A673 (cell line): ENCODE measurements around the gene DDX39A. TPM values are rescaled to one million over a fixed set of nuclear protein-coding genes. Genes with fewer than 3 reads are reported as not detected.

ENCODE experiments used
- BruUV-seq: library from RNA; stranded (reverse); fragments of 400-500 nt; replicated peaks from 2 replicates; lab custom pipeline; 2021; lab: Mats Ljungman, UMichigan
- CTCF ChIA-PET: fragments of 300-600 bp; sonication (Branson Sonifier 250); formaldehyde crosslinking; loops from one replicate; lab custom pipeline; 2022; ENCODE audit warnings: antibody characterized with exemption; lab: Charles Lee
- POLR2A ChIA-PET: fragments of 300-600 bp; sonication (Branson Sonifier 250); formaldehyde crosslinking; loops from one replicate; lab custom pipeline; 2022; ENCODE audit warnings: antibody characterized with exemption; ENCODE audit not compliant: low non-redundant PET; lab: Charles Lee
- DNase-seq: peaks from one replicate; pipeline ENCODE4 v3.0.0-alpha.2; 2015; ENCODE audit warnings: low spot score
- H3K27ac ChIP-seq: fragments of 200-600 bp; sonication (generic); 2 replicates; pipeline ENCODE4 v1.5.1; 2016; ENCODE audit warnings: mixed run types, low read depth, mild to moderate bottlenecking, mixed read lengths, antibody characterized with exemption, low read length; ENCODE audit not compliant: poor library complexity, severe bottlenecking
- H3K27me3 ChIP-seq: fragments of 200-600 bp; sonication (generic); replicated peaks from 2 replicates; pipeline ENCODE4 v1.6.1; 2017; ENCODE audit warnings: mixed run types, low read depth, mild to moderate bottlenecking, mixed read lengths, antibody characterized with exemption, low read length; ENCODE audit not compliant: insufficient read depth, poor library complexity
- H3K36me3 ChIP-seq: fragments of 200-600 bp; sonication (generic); 2 replicates; pipeline ENCODE4 v1.6.1; 2016; ENCODE audit warnings: mixed run types, mild to moderate bottlenecking, mixed read lengths, antibody characterized with exemption, low read length; ENCODE audit not compliant: insufficient read depth, poor library complexity, severe bottlenecking
- H3K4me1 ChIP-seq: fragments of 200-600 bp; sonication (generic); 2 replicates; pipeline ENCODE4 v1.6.1; 2017; ENCODE audit warnings: mixed run types, mild to moderate bottlenecking, mixed read lengths, antibody characterized with exemption, low read length; ENCODE audit not compliant: insufficient read depth, poor library complexity, severe bottlenecking
- H3K4me3 ChIP-seq: fragments of 200-600 bp; sonication (generic); 2 replicates; pipeline ENCODE4 v1.5.1; 2016; ENCODE audit warnings: low read depth, mixed run types, mild to moderate bottlenecking, mixed read lengths, low read length; ENCODE audit not compliant: poor library complexity, severe bottlenecking
- H3K9me3 ChIP-seq: fragments of 200-600 bp; sonication (generic); 2 replicates; pipeline ENCODE4 v1.6.1; 2016; ENCODE audit warnings: mixed run types, low read depth, mild to moderate bottlenecking, mixed read lengths, antibody characterized with exemption, low read length; ENCODE audit not compliant: poor library complexity, severe bottlenecking
- EZH2 ChIP-seq: fragments of 200-600 bp; sonication (generic); IDR thresholded peaks from 2 replicates; pipeline ENCODE4 v1.6.1; 2017; ENCODE audit warnings: borderline replicate concordance, low read depth, mild to moderate bottlenecking, mixed read lengths, antibody characterized with exemption, low read length; ENCODE audit not compliant: poor library complexity, severe bottlenecking
- intact Hi-C: fragments of 100-400 bp; cut with micrococcal nuclease; formaldehyde crosslinking; loops from one replicate; pipeline ENCODE4 v1.10.0; 2022; ENCODE audit not compliant: unreplicated experiment
- total RNA-seq: library from RNA; stranded (reverse); gene quantifications from 2 replicates; pipeline ENCODE4 v1.2.3, GENCODE V29; 2021
- TF ChIP-seq, protein P1 (sequence below): fragments of 300-800, 200-600 bp; sonication (generic); conservative IDR thresholded peaks from 2 replicates; pipeline ENCODE4 v1.5.1; 2017; ENCODE audit warnings: low read depth, mild to moderate bottlenecking, antibody characterized with exemption, low read length, moderate library complexity, mixed read lengths

DDX39A gene
- total RNA-seq, 1 experiment from 2014 or later: 223 TPM

DNA sequence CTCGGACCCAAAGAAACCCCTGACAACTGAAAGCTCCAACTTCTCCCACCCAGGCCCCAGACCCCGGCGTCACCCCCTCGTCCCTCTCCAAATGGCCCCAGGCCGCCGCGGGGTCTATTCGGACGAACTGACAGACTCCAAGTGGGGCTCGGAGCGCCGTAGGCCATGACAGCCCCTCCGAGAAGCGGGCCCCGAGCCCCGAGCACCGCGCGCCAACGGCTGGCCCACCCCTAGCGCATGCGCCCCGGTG, 360 bp downstream of the DDX39A start:
- intact Hi-C loops: no loop called here

DNA sequence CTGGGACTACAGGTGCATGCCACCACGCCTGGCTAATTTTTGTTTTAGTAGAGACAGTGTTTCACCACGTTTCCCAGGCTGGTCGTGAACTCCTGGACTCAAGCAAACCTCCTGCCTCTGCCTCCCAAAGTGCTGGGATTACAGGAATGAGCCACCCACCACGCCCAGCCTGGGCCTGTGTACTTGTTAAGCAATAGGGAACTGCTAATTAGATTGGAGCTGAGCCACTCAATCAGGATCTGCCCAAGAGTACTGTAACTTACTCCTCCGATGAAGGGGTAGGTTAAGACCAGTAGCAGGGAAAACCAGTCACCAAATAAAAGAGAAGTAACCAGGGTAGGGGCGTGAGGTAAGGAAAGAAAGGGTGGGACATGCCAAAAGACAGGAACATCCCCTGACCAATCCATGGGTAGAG, 2.3 kb downstream of the DDX39A start:
- H3K36me3 ChIP-seq: peaks cover 32% of the 10 kb centered on the region
- BruUV-seq: no TSS peak
- H3K4me1 ChIP-seq: peaks cover 35% of the 10 kb centered on the region
- peak overlapping the region; percentile 93 for H3K4me3 ChIP-seq
- TF ChIP-seq, protein P1, sequence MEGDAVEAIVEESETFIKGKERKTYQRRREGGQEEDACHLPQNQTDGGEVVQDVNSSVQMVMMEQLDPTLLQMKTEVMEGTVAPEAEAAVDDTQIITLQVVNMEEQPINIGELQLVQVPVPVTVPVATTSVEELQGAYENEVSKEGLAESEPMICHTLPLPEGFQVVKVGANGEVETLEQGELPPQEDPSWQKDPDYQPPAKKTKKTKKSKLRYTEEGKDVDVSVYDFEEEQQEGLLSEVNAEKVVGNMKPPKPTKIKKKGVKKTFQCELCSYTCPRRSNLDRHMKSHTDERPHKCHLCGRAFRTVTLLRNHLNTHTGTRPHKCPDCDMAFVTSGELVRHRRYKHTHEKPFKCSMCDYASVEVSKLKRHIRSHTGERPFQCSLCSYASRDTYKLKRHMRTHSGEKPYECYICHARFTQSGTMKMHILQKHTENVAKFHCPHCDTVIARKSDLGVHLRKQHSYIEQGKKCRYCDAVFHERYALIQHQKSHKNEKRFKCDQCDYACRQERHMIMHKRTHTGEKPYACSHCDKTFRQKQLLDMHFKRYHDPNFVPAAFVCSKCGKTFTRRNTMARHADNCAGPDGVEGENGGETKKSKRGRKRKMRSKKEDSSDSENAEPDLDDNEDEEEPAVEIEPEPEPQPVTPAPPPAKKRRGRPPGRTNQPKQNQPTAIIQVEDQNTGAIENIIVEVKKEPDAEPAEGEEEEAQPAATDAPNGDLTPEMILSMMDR: no peak
- no peak for TF ChIP-seq EZH2
- ChIA-PET CTCF (no interaction called here), POLR2A (interaction anchor here (0.5 kb wide), 1 partner anchor 14 kb away, joined by 3 read pairs; no protein-coding TSS in a partner anchor)
- H3K27ac ChIP-seq: peak overlapping the region; percentile 34
- no peaks in the 10 kb centered on the region for H3K27me3 ChIP-seq
- peak; percentile 48 for DNase-seq
- intact Hi-C loops: no loop called here
- H3K9me3 ChIP-seq: no peaks in the 10 kb centered on the region

More for the DNA sequence above, 360 bp downstream of the DDX39A start:
- DNase-seq: peak; percentile 87
- POLR2A ChIA-PET: no interaction called here
- Histone ChIP-seq H3K9me3 (no peaks in the 10 kb centered on the region), H3K27ac (peak overlapping the region; percentile 86), H3K36me3 (peaks cover 13% of the 10 kb centered on the region), H3K4me3 (peak overlapping the region; percentile 93), H3K4me1 (peaks cover 30% of the 10 kb centered on the region), H3K27me3 (no peaks in the 10 kb centered on the region)
- TF ChIP-seq, protein P1: no peak
- no peak for TF ChIP-seq EZH2
- BruUV-seq: TSS peak; percentile 46
- CTCF ChIA-PET: no interaction called here

DNA sequence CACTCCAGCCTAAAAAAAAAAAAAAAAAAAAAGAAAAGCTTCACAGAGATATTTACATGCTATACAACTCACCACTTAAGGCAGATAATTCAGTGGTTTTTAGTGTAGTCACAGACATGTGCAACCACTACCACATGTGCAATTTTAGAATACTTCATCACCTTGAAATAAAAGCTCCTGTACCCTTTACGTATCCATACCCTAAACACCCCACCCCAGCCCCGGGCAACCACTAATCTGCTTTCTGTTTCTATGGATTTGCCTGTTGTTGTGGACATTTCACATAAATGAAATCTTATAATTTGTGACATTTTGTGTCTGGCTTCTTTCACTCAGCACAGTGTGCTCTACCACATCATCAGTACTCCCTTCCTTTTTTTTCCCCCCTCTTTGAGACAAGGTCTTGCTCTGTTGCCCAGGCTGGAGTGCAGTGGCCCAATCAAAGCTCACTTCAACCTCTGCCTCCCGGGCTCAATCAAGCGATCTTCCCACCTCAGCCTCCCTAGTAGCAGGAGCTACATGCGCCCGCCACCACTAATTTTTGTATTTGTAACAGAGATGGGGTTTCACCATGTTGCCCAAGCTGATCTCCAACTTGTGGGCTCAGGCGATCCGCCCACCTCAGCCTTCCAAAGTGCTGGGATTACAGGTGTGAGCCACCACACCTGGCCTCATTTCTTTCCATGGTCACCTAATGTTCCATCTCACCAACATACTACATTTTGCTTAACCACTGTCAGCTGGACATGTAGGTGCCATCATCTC, 4.0 kb downstream of the DDX39A start:
- ChIA-PET POLR2A (interaction anchor here (0.6 kb wide), 1 partner anchor 286 kb away, joined by 4 read pairs; no protein-coding TSS in a partner anchor), CTCF (interaction anchor here (0.7 kb wide), 1 partner anchor 641 kb away, joined by 4 read pairs; the partner anchor contains the start of gene C19orf53)
- DNase-seq: no peak
- intact Hi-C loops: no loop called here
- H3K9me3 ChIP-seq: no peaks in the 10 kb centered on the region
- no TSS peak for BruUV-seq
- TF ChIP-seq, protein P1: no peak
- no peak for TF ChIP-seq EZH2
- no peaks in the 10 kb centered on the region for H3K27me3 ChIP-seq
- no peak overlapping the region for H3K27ac ChIP-seq
- peaks cover 35% of the 10 kb centered on the region for H3K4me1 ChIP-seq
- peaks cover 49% of the 10 kb centered on the region for H3K36me3 ChIP-seq
- no peak overlapping the region for H3K4me3 ChIP-seq
